HG02884 (cell line): ENCODE results near the gene SCAPER.
"Not testable (repeated sequence)": the region's sequence is repeated elsewhere in the genome, so short reads cannot be mapped to it uniquely, and the experiment has no call there.

Experiments used
- ATAC-seq: cut with Tn5 transposase; IDR thresholded peaks from one replicate; pipeline ENCODE4 v1.9.1; 2021; ENCODE audit warnings: mild to moderate bottlenecking, moderate library complexity; ENCODE audit not compliant: unreplicated experiment

SCAPER gene

DNA sequence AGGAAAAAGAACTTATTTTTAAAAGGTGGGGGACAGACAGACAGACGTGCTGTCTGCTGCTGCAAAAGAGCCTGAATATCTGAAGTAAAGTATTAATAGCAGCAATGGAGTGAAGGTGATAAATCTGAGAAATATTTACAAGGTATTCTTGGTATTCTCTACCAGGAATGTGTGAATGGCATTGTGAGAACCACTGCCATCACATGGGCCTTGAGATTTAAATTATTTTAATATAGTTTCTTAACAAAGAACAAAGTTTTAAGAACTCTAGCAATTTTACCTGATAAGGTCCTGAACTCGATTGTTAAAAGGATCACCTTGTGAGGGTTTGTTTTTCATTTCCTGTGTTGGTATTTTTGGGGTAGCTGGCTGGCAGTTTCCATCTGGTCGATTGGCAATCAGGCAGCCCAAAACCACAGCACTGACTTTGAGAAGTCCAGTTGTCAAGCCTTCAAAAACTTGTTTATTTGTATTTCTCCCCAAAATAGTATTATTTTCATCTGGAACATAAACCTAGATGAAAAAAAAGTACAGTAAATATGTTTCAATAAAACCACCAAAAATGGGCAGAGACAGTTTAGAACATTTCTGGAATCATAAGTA, 471.2 kb downstream of the SCAPER start:
- ATAC-seq, result no peak

DNA sequence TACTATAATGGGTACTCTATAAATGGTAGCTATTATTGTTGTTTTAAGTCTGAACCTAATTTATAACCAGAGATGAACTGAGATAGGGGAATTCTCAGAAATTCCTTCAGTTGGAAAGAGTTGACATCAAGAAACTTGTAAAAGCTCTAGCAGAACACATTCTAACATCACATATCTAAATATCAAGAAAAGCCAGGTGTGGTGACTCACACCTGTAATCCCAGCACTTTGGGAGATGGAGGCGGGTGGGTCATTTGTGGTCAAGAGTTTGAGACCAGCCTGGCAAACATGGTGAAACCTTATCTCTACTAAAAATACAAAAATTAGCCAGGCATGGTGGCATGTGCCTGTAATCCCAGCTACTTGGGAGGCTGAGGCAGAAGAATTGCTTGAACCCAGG, 472.1 kb downstream of the SCAPER start:
- not testable (repeated sequence) for ATAC-seq

DNA sequence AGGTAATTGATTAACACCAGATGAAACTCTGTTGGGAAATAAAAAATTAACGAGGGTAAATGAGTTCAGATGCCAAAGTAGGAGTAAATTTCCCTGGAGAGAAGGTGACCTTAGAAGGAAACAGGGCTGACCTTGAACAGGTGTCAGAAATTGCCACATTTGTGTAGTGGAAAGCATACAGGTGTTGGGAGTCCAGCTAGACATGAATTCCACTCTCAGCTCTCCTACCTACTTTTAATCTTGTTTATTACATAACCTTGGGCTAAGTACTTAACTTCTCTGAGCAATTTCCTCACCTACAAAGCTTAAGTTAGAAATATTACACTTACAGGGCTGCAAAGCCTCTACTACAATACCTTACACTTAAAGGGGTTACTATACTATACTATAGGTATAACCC, 472.5 kb downstream of the SCAPER start:
- no peak for ATAC-seq

DNA sequence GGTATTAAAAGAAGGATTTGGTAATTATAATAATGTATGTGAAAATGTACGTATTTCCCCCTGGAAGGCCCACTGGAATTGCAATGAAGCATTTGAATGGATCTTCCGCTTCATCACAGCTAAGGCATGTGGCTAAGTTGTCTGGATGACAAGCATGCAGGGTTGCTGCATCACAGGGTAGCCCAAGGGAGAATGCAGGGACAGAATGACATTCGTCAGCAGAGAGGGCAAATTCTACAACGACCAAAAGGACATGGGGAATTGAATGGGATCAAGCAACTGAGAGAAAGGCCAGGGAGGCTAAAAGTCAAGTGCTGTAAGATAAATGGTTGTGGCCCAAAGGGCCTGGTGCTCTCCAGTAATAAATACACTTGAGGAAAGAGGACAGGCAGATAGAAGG, 473.2 kb downstream of the SCAPER start:
- ATAC-seq, result no peak

DNA sequence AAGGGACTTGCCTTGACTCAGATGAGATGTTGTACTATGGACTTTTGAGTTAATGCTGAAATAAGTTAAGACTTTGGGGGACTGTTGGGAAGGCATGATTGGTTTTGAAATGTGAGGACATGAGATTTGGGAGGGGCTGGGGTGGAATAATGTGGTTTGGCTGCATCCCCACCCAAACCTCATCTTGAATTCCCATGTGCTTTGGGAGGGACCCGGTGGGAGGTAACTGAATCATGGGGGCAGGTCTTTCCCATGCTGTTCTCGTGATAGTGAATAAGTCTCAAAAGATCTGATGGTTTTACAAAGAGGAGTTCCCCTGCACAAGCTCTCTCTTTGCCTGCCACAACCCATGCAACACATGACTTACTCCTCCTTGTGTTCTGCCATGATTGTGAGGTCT, 474.4 kb downstream of the SCAPER start:
- ATAC-seq, result not testable (repeated sequence)

DNA sequence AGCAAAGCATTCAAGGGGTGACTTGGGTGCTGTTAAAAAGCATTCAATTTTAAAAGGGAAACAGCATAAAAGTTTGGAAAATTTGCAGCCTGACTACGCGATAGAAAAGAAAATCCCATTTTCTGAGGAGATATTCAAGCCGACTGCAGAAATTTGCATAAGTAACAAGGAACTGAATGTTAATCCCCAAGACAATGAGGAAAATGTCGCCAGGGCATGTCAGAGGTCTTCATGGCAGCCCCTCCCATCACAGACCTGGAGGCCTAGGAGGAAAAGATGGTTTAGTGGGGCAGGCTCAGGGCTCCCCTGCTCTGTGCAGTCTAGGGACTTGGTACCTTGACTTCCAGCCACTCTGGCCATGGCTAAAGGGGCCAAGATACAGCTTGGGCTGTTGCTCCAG, 475.5 kb downstream of the SCAPER start:
- no peak for ATAC-seq

DNA sequence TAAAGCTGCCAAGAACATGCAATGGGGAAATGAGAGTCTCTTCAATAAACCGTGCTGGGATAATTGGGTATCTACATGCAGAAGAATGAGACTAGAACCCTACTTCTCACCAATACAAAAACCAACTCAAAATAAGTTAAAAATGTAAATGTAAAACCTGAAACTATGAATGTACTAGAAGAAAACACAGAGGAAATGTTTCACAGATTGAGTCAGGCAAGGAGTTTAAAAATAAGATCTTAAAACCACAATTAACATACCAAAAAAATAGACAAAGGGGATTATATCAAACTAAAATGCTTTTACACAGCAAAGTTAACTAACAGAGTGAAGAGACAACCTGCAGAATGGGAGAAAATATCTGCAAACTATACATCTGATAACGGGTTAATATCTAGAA, 478.2 kb downstream of the SCAPER start:
- ATAC-seq, result no peak

DNA sequence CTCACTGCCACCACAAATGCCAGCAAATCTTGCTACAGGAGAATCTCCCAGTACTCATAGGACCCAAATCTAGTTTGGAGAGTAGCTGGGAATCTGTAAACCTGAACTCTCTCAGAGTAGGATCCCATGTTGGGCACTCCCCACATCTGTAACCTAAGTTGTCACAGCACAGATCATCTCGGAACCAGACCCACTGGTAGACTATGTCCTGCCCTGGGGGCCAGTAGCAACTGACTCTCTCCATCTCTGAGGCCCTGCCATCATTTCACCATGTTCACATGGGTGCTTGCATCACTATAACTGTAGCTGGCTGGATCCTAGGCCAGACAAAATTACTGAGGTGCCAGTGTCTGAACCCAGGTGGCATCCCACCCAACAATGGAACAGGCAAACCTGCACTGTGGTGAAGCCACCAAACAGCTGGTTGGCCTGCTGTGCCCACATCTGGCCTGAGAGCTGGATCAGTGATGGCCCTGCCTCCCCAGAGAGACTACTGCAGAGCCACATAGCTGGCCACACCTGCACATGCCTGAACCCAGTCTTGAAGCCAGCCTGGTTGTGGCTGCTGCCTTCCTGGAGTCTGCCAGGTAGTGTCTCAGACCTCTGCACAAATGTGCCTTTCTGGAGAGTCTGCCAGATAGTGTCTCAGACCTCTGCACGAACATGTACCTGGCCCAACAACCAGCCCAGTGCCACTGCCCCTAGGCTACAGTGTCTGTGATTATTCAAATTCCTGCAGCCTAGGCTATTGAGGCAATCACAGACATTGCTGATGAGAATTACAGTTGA, 486.6 kb downstream of the SCAPER start:
- ATAC-seq, result no peak

DNA sequence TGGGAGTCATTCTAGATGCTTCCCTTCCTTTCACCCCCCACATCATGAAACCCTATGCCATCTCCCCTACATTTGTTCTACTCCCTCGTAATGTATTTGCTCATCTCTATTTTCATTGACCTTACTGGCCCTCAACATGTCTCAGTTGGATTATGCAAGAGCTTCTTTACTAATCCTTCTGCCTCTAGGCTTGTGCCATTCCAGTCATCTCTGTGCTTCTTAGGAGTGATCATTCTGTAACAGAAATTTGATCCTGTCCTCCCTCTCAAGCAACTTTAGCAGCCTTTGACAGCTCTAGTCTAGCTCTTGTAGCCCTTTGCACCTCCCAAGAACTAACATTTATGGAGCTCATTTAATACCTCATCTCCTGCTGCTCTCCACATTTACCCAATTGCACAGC, 503.9 kb downstream of the SCAPER start:
- ATAC-seq, result no peak

DNA sequence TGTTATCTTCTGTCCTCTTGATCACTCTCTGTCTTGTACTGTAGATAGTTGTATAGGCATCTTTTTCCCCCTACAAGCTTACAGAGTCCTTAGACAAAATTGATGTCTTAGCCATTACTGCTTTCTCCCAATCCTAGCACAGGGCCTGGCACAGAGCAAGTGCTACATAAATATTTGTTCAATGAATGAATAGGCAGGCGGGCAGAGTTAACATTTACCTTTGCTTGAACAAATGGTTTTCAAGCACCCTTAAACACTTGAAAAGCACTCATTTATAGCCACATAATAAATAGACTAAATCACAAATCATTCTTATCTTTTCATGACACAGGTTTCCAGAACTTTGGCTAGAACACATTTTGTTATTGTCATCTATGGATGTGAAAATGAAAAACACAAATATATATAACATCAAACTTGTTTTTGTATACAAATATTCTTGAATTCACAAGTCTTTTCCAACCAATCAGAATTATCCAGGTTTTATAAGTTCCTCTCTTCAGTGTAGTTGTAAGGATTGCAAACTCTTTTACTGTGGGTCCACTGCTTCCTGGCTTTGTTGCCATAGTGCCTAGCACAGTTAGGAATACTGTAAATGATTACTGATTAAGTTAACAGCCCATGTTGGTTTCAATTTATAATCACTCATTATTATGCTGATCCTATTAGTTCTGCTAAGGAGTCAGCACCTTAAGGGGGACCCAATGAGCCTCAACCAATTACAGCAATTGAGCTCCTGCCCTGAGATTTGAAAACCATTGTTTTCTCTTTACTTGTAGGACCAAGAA, 506.6 kb downstream of the SCAPER start:
- no peak for ATAC-seq

DNA sequence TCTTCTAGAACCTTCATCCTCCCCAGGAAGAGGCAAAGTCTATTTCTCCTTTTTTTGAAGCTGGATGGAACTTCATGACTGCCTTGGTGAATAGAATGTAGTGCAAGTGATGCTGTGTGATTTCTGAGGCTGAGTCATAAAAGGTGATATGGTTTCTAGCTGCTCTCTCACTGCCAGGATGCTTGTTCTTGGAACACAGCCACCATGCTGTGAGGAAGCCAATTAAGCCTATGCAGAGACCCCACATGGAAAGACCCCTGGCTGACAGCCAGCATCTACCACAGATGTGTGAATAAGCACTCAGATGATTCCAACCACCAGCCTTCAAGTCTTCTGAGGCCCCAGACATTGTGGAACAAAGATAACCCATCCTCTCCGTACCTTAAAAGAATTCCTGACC, 511.5 kb downstream of the SCAPER start:
- ATAC-seq, result no peak

DNA sequence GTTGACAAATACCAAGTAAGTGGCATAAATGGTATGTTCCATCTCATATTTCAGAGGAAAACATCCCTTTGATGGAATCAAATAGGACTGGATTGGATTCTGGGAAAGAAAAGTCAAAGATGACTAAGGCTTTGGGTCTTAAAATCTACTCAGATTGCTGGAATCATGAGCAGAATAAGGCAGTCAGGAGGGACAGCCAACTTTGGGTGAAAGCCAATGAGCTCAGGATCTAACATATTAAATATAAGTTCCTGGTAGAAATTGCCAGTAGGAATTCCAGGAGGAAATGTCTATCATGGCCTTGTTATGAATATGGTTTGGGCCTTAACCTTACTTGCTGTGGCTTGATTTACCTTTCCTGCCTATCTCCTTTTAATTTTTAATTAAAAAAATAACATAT, 513.3 kb downstream of the SCAPER start:
- no peak for ATAC-seq

DNA sequence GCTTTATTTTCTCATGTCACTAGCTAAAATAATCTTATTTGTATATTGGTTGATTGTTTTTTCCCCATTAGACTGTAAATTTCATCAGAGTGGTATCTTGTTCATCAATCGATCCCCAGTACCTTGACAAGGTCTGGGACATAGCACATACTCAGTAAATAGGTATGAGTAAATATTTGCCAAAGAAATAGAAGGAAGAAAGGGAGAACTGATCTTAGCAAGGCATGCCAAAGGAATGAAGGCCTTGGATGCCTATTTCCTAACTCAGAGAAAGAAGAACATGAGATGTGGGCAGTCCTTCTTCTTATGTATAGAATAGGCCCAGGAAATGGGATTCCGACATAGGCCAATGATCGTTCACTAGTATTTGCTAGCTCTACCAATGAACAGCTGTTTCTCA, 513.8 kb downstream of the SCAPER start:
- ATAC-seq, result no peak

DNA sequence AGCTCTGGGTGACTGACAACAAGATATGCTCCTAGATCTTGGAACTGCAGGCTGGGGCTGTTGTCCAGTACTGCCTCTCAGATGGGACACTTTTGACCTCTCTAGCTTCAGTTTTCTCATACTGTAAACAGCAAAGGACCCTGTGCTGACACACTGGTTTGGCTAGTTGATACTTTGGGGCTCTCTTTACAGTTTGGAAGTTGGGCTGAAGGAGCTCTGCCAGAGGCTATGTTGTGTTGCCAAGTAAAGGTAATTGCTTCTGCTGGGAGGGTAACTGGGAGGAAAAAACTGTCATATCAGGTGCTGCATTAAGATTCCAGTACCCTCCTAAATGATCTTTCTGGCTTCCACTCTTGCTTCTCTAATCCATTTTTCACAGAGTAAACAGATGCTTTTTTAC, 514.6 kb downstream of the SCAPER start:
- ATAC-seq, result no peak

DNA sequence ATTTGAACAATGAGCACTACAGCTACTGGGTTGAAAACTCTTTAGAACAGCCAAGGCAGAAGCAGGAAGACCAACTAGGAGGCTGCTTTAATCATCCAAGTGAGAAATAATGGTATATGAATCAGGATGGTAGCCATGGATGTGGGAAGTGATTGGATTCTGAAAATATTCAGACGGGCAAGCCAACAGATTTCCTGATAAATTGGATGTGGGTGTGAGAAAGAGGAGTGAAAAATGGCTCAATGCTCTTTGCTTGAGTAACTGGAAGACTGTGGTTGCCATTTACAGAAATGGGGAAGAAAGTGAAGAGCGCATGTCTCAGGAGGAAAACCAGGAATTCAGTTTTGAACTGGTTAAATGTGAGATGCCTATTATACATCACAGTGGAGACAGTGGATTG, 518.2 kb downstream of the SCAPER start:
- no peak for ATAC-seq

DNA sequence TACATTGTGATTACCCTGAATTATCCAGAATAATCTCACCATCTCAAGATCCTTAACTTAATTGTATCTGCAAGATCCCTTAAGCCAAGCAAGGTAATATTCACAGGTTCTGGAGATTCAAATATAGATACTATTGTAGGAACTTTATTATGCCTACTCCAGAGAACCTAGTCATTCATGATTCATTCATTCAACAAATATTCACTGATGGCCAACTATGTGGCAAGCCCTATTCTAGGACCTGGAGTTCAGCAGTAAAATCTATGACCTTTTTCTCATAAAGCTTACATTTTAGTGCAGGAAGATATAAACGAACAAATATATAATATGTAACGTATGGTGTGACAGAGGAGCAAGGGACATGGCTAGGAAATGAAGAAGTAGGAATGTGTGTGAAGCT, 519.0 kb downstream of the SCAPER start:
- no peak for ATAC-seq

DNA sequence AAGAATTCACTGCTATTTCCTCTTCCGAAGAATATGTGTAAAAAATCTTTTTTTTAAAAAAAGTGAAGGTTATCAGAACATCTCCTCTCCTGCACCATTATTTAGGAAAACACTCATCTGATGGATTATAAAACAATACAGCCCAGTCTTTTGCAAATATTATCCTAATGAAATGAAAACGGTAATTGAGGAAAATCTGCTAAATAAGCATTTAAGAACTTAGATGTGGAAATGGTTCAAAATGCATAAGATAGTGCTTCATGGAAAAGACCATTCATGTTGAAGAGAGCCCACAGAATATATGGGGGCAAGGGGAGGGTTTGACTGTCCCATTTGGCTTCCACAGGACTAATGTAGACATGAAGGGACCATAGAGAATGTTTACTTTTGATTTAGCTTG, 520.7 kb downstream of the SCAPER start:
- ATAC-seq, result no peak

DNA sequence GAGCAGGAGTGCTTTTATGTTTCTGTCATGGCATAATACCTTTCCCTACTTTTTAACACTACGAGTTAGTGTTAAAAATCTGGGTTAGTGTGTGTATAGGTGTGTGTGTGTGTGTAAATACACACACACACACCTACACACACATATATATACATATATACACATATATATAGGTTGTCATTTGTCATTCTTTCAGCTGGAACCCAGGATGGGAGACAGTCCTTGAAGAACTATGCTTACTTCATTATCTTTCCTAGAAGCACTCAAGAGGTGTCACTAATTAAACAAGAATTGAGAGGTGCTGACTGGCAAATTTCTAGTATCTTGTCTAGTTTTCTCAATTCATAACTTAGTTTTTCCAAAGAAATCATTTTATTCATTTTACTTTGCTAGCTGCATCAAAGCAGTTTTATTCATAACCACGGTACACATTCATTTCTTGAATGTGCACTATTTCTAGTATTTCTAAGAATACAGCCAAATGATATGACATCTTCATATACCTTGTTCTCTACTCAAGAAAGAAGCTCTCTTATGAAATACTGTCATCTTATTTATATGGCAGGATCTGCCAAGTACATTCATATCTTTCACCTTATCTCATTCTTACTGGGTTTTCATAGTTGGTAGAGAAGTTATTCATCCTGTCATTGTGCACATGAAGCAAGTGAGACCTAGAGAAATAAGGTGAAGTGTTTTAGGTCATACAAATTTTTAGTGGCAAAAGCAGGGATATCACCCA, 522.0 kb downstream of the SCAPER start:
- ATAC-seq, result no peak

DNA sequence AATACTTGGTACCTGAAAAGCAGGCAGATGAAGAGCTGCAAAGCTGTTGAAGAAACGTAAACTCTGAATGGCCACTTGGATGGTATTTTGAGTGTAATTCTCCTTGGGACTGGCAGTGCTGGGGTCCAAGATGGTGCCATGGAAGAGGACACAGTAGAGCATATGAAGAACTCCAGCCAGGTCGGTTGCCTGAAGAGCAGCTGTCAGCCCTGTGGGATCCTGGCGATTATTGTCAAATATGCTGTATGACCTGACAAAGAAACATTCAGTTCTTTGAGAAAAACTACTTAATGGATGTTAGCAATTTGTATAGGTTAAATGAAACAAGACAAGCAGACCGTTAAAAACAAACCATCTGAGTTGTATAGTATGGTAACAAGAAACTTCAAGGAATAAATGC, 523.8 kb downstream of the SCAPER start:
- no peak for ATAC-seq

DNA sequence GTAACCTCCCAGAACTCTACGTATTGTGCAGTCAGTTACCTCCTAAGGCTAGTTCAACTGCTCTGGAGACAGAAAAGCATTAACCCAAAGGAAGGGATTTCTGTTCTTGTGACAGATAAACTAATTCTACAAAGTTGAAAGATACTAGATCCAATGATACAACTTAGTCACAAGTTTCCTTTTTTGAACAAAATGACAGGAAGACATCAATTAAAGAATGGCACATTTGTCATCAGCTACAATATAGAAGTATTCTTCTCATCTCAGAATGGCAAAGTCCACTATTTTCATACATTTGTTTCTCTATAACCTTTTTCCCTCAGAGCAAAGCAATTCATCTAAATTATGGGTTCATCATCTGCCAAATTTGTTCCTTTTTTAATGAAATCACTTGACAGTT, 524.9 kb downstream of the SCAPER start:
- ATAC-seq, result no peak

DNA sequence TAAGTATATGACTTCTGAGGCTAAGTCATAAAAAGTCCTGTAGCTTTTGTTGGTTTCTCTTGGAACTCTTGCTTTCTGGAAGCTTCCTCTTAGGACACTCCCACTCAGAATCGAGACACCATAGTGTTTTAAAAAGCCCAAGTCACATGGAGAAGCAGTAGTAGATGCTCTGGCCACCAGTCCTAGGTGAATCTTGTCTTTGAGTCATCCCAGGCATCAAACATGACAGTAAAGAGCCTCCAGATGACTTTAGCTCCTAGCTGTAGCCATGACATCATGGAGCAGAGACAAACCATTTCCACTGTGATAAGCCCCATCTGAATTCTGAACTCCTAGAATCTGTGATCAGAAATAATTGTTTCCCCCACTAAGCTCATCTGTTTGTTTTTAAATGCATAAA, 526.4 kb downstream of the SCAPER start:
- ATAC-seq, result no peak
